Medulla oblongata (tissue), 1 donor: Measurements from ENCODE around the gene ABLIM2.
"Not testable (repeated sequence)": the region's sequence is repeated elsewhere in the genome, so short reads cannot be mapped to it uniquely, and the experiment has no call there.

Source experiments
- DNase-seq: peaks from one replicate; pipeline ENCODE4 v3.0.0-alpha.2; 2015; ENCODE audit errors: extremely low spot score

ABLIM2 gene

DNA sequence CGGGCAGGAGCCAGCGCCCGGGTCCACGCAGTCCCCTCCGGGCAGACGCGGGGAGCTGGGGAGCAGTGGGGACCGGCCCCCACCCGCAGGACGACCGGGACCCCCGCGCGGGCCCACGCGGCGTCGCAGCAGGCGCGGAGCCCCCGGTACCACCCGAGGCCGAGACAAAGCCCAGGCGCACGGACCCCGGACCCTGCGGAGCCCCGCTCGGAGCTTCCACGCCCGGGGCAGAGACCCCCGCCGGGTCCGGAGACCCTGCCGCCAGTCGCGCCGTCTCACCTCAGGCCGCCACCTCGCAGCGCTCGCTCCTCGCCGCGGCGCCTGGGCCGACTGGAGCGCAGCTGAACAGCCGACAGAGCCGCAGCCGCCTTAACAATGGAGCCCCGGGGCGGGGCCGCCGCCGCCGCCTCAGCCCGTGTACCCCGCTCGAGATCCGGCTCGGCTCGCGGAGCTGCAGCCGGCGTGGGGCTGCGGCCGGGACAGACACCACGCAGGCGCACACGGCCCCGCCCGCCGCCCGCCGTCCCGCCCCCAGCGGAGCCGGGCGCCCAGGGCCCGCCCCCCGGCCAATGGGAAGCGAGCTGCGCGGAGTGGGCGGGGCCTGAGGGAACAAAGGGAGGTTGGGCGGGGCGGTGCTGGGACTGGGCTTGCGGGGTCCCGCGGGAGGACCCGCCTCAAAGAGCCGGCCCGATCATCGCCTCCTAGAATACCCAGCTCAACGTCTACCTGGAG lies 219.1 kb downstream of the ABLIM2 start, which contains the start of gene AFAP1:
TSS of gene AFAP1 (minus strand) at position 485 of the 732 bp plus-strand sequence. CDS start 67,783 bp downstream, outside the sequence.
- DNase-seq: peak; percentile 93

GRCh38 chr4:7938609-7939376 lies 219.8 kb downstream of the ABLIM2 start:
- DNase-seq: no peak

GRCh38 chr4:7938266-7938608 lies 220.4 kb downstream of the ABLIM2 start:
- DNase-seq: no peak

DNA sequence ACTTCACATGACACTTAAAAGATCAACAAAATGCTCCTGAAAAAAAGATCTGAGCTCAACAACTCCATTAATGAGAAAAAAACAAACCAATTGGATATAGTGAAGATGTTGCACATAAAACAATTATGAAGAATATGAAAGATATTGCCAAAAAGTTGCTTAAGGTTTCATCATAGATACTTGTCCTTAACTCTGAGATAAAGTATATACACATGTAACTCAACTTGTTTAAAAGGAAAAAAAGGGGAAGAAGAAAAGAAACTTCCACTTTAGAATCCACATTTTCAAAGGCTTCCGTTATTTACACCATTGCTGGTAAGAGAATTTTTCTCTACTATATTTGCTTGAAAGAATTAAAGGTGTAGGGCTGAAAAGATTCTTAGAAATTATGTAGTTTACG lies 221.6 kb downstream of the ABLIM2 start:
- no peak for DNase-seq

- no peak for DNase-seq
Observed at GRCh38 chr4:7933651-7934510, 224.7 kb downstream of the ABLIM2 start.

GRCh38 chr4:7932287-7932686 lies 226.3 kb downstream of the ABLIM2 start:
- DNase-seq: no peak

DNA sequence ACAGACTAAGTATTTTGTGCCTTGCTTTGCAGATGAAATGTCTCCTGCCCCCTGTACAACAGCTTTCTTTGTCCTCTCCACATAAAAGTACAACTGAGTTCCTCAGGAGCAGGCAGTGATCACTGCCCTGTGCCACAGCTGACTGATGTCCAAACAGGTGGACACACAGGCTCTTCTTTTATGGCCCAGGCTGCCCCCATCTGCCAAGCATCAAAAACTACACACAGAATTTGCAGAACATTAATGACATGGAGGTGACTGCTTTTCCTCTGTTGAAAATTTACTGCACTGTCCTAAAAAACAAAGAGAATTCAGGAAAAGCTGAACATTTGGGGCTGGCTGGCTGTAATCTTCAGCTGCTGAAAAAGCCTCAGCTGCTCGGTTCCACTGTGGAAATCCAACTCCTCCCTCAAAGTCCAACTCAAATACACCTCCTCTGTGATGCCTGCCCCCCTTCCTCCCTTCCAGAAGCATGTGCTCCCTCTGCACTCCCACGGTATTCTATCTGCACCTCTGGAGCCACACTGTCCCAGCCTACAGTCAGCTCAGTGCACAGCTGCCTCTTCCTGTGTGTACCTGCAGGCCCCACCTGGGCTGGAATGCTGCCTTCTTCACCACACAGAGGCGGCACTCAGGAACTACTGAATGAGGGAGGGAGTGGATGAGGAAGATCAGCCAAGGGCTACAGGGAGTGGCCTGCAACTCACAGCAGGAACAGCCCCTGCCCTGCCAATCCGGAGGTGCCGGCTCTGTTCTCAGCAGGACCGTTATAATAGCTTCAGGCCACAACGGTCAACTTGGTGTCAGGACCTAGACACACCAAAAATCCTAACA lies 229.3 kb downstream of the ABLIM2 start:
- no peak for DNase-seq

- DNase-seq: no peak
Observed at GRCh38 chr4:7928711-7929110, 229.9 kb downstream of the ABLIM2 start.

- no peak for DNase-seq
Observed at GRCh38 chr4:7926822-7927221, 231.8 kb downstream of the ABLIM2 start.

DNA sequence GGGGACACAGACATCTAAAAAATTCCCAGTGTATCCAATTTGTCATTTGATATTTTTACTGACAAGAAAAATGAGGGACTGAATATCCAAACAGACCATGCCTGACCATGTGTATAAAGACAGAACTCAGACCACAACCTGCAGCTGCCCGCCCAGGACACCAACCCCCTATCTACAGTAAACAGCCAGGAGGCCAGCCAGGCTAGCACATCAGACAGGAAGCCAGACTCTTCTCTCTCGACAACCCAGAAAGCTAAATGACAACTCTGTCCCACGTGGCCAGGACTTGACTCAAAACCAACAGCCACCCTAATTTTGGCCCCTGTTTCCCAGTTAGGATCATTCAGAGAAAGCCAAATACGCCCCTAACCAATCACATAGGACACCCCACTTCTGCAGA lies 234.0 kb downstream of the ABLIM2 start:
- DNase-seq: no peak

- no peak for DNase-seq
Observed at GRCh38 chr4:7924163-7924562, 234.4 kb downstream of the ABLIM2 start.

DNA sequence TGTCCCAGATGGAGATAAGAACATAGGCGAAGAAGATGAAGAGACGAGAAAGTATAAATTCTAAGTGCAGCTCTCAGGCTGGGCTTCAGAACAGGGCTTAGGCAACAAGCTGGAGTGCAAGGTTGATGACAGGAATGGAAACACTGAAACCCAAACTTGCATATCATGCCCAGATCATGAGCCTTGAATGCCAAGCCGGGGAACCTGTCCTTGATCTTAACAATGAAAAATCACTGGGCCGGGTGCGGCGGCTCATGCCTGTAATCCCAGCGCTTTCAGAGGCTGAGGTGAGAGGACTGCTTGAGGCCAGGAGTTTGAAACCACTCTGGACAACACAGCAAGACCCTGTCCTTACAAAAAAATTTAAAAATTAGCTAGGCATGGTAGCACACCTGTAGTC lies 236.1 kb downstream of the ABLIM2 start:
- DNase-seq: no peak

GRCh38 chr4:7918981-7919380 lies 239.6 kb downstream of the ABLIM2 start:
- no peak for DNase-seq

GRCh38 chr4:7918187-7918586 lies 240.4 kb downstream of the ABLIM2 start:
- DNase-seq: not testable (repeated sequence)

DNA sequence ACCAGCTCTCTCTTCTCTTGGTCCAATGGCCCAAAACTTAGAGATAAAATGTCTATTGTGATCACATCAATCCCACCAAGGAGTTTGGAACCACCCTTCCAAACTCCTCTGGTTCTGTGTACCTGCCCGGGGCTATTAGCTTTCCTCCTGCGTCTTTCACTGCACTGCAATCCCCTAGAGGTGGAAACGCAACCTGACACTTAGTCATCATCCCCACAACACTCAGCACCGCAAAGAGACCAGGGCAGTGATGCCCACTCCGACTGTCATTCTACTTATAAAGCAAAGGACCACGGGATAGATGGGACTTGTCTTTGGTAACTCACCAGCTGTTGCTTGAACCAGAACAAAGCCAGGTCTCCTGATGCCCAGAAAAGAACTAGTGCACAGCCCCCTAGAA lies 240.9 kb downstream of the ABLIM2 start:
- no peak for DNase-seq

DNA sequence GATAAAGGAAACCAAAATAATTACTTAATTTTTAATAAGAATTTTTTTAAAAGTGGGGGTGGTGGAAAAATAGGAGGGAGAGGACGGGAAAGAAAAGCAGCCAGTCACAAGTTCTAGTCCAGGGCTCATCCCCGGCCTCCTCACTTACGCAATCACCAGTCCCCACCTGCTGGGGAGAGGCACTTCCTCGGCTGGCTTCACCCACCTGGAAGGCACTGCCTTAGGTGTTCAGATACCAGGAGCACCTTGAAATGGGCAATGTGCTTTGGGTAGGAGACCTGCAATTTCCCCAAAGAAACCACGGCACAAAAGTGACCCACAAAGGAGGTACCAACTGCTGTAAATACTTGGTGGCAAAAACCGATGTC lies 242.8 kb downstream of the ABLIM2 start:
- DNase-seq: no peak
